ENCODE measurements around the gene CEP85L. TPM values are rescaled to one million over a fixed set of nuclear protein-coding genes. Genes with fewer than 3 reads are reported as not detected.

CEP85L gene
- total and polyA plus RNA-seq, 4 donors = 7.4 to 37.3 (median 18.2) TPM

DNA sequence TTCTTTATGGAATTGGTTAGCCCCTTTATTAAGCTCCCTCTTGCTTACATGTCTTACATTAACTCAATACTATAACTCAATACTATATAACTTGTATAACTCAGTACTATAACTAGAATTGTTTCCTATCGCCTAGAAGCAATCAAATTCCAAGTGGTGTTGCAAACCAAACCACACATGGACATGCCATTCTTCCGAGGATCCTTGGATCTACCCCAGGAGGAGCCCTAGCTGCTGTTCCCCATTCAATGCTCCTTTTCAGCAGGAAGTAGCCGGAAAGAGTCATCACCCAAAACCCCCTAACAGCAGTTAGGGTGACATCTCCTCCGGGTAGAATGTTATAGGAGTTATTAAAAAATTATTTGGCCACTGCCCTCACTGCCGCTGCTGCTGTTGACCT lies 62.8 kb downstream of the CEP85L start:
- H3K4me1 ChIP-seq (ENCODE audit: control insufficient read depth, insufficient read depth, low read length) = no peaks in the 10 kb centered on the region
- H3K27ac ChIP-seq (ENCODE audit: low read depth, low read length) = no peak overlapping the region
- no peaks in the 10 kb centered on the region for H3K36me3 ChIP-seq (ENCODE audit: control insufficient read depth, insufficient read depth, low read length)
- DNase-seq (ENCODE audit: low read depth in 4 of 6, low spot score in 6 of 6) = no peak
- no peaks in the 10 kb centered on the region for H3K9me3 ChIP-seq (ENCODE audit: control insufficient read depth, insufficient read depth, low read length)
- no peak overlapping the region for H3K4me3 ChIP-seq (ENCODE audit: low read depth, low read length)
- WGBS (ENCODE audit: insufficient coverage) = 94% methylated on average over 2 of the region's 5 CpGs
- H3K27me3 ChIP-seq (ENCODE audit: control insufficient read depth, insufficient read depth, low read length) = no peaks in the 10 kb centered on the region

- Histone ChIP-seq H3K27ac (ENCODE audit: low read depth, low read length) (no peak overlapping the region), H3K4me3 (ENCODE audit: low read depth, low read length) (no peak overlapping the region), H3K27me3 (ENCODE audit: control insufficient read depth, insufficient read depth, low read length) (no peaks in the 10 kb centered on the region), H3K9me3 (ENCODE audit: control insufficient read depth, insufficient read depth, low read length) (no peaks in the 10 kb centered on the region), H3K36me3 (ENCODE audit: control insufficient read depth, insufficient read depth, low read length) (no peaks in the 10 kb centered on the region), H3K4me1 (ENCODE audit: control insufficient read depth, insufficient read depth, low read length) (no peaks in the 10 kb centered on the region)
- 100% methylated on average over 1 of the region's 5 CpGs for WGBS (ENCODE audit: insufficient coverage)
- no peak for DNase-seq (ENCODE audit: low read depth in 4 of 6, low spot score in 6 of 6)
Observed at GRCh38 chr6:118586746-118587485, 64.5 kb downstream of the CEP85L start.

DNA sequence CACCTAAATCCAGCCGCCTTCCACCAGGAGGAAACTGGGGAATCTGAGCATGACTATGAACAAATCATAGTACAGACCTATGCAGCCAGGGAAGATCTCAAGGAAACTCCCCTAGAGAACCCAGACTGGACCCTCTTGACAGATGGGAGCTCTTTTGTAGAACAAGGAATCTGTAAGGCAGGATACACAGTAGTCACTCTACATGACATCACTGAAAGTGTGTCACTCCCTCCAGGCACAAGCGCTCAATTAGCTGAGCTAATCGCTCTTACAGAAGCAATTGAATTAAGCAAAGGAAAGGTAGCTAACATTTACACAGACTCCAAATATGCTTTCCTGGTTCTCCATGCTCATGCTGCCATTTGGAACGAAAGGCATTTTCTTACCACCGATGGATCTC lies 66.5 kb downstream of the CEP85L start:
- no peak overlapping the region for H3K4me3 ChIP-seq (ENCODE audit: low read depth, low read length)
- no peak overlapping the region for H3K27ac ChIP-seq (ENCODE audit: low read depth, low read length)
- WGBS (ENCODE audit: insufficient coverage) = 100% methylated on average over 1 of the region's 5 CpGs
- peaks cover 4% of the 10 kb centered on the region for H3K4me1 ChIP-seq (ENCODE audit: control insufficient read depth, insufficient read depth, low read length)
- H3K36me3 ChIP-seq (ENCODE audit: control insufficient read depth, insufficient read depth, low read length) = no peaks in the 10 kb centered on the region
- peak in 1 of 6 donors; percentile 48 for DNase-seq (ENCODE audit: low read depth in 4 of 6, low spot score in 6 of 6)
- H3K27me3 ChIP-seq (ENCODE audit: control insufficient read depth, insufficient read depth, low read length) = no peaks in the 10 kb centered on the region
- H3K9me3 ChIP-seq (ENCODE audit: control insufficient read depth, insufficient read depth, low read length) = no peaks in the 10 kb centered on the region

GRCh38 chr6:118581489-118581959 lies 69.9 kb downstream of the CEP85L start:
- Histone ChIP-seq H3K36me3 (ENCODE audit: control insufficient read depth, insufficient read depth, low read length) (no peaks in the 10 kb centered on the region), H3K27ac (ENCODE audit: low read depth, low read length) (no peak overlapping the region), H3K27me3 (ENCODE audit: control insufficient read depth, insufficient read depth, low read length) (no peaks in the 10 kb centered on the region), H3K9me3 (ENCODE audit: control insufficient read depth, insufficient read depth, low read length) (no peaks in the 10 kb centered on the region), H3K4me1 (ENCODE audit: control insufficient read depth, insufficient read depth, low read length) (peaks cover 4% of the 10 kb centered on the region), H3K4me3 (ENCODE audit: low read depth, low read length) (no peak overlapping the region)
- WGBS (ENCODE audit: insufficient coverage) = 78% methylated on average over 3 of the region's 5 CpGs
- DNase-seq (ENCODE audit: low read depth in 4 of 6, low spot score in 6 of 6) = no peak

GRCh38 chr6:118580585-118581419 lies 70.6 kb downstream of the CEP85L start:
- Histone ChIP-seq H3K27ac (ENCODE audit: low read depth, low read length) (no peak overlapping the region), H3K27me3 (ENCODE audit: control insufficient read depth, insufficient read depth, low read length) (no peaks in the 10 kb centered on the region), H3K36me3 (ENCODE audit: control insufficient read depth, insufficient read depth, low read length) (no peaks in the 10 kb centered on the region), H3K4me3 (ENCODE audit: low read depth, low read length) (no peak overlapping the region), H3K9me3 (ENCODE audit: control insufficient read depth, insufficient read depth, low read length) (no peaks in the 10 kb centered on the region), H3K4me1 (ENCODE audit: control insufficient read depth, insufficient read depth, low read length) (peaks cover 4% of the 10 kb centered on the region)
- 52% methylated on average over 8 of the region's 10 CpGs for WGBS (ENCODE audit: insufficient coverage)
- peak; percentile 51 to 91 (median 68) for DNase-seq (ENCODE audit: low read depth in 4 of 6, low spot score in 6 of 6)

DNA sequence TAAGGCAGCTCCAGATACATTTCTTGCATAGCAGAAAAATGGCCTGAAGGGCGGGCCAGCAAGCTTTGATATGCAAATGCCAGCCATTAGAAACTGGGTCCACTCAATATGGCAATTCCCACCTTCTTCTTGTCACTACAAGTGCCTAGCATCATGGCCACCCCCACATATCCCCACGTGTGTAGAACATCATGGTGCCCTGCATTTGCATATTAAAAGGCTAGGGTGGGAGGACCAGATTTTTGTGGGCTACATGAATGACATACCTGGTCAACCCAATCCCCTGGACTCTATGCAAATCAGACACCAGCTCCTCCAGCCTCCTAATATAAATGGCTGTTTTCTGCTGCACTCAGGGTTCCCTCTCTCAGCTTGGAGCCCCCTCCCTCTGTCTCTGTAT lies 71.6 kb downstream of the CEP85L start:
- Histone ChIP-seq H3K4me3 (ENCODE audit: low read depth, low read length) (no peak overlapping the region), H3K4me1 (ENCODE audit: control insufficient read depth, insufficient read depth, low read length) (peaks cover 4% of the 10 kb centered on the region), H3K27ac (ENCODE audit: low read depth, low read length) (no peak overlapping the region), H3K36me3 (ENCODE audit: control insufficient read depth, insufficient read depth, low read length) (no peaks in the 10 kb centered on the region), H3K9me3 (ENCODE audit: control insufficient read depth, insufficient read depth, low read length) (peaks cover 3% of the 10 kb centered on the region), H3K27me3 (ENCODE audit: control insufficient read depth, insufficient read depth, low read length) (no peaks in the 10 kb centered on the region)
- WGBS (ENCODE audit: insufficient coverage) = 100% methylated on average over 1 of the region's 2 CpGs
- DNase-seq (ENCODE audit: low read depth in 4 of 6, low spot score in 6 of 6) = no peak

DNA sequence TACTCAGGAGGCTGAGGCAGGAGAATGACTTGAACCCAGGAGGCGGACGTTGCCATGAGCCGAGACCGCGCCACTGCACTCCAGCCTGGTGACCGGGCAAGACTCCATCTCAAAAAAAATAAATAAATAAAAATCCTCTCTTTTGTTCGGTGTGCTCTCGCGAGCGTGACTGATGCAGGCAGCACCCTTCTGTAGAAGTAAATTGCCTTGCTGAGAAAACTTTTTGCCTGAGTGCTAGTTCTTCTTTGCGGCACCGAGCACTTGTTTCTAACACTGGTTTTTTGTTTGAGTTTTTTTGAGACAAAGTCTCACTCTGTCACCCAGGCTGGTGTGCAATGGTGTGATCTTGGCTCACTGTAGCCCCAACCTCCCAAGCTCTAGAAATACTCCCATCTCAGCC lies 72.8 kb downstream of the CEP85L start:
- peaks cover 4% of the 10 kb centered on the region for H3K4me1 ChIP-seq (ENCODE audit: control insufficient read depth, insufficient read depth, low read length)
- no peak overlapping the region for H3K4me3 ChIP-seq (ENCODE audit: low read depth, low read length)
- WGBS (ENCODE audit: insufficient coverage) = no CpG with 5 or more reads among the region's 12 CpGs
- DNase-seq (ENCODE audit: low read depth in 4 of 6, low spot score in 6 of 6) = no peak
- H3K27ac ChIP-seq (ENCODE audit: low read depth, low read length) = no peak overlapping the region
- H3K27me3 ChIP-seq (ENCODE audit: control insufficient read depth, insufficient read depth, low read length) = no peaks in the 10 kb centered on the region
- no peaks in the 10 kb centered on the region for H3K36me3 ChIP-seq (ENCODE audit: control insufficient read depth, insufficient read depth, low read length)
- H3K9me3 ChIP-seq (ENCODE audit: control insufficient read depth, insufficient read depth, low read length) = peaks cover 11% of the 10 kb centered on the region

- H3K9me3 ChIP-seq (ENCODE audit: control insufficient read depth, insufficient read depth, low read length) = peaks cover 11% of the 10 kb centered on the region
- H3K4me3 ChIP-seq (ENCODE audit: low read depth, low read length) = no peak overlapping the region
- H3K4me1 ChIP-seq (ENCODE audit: control insufficient read depth, insufficient read depth, low read length) = peaks cover 4% of the 10 kb centered on the region
- H3K36me3 ChIP-seq (ENCODE audit: control insufficient read depth, insufficient read depth, low read length) = no peaks in the 10 kb centered on the region
- no peaks in the 10 kb centered on the region for H3K27me3 ChIP-seq (ENCODE audit: control insufficient read depth, insufficient read depth, low read length)
- no peak overlapping the region for H3K27ac ChIP-seq (ENCODE audit: low read depth, low read length)
- DNase-seq (ENCODE audit: low read depth in 4 of 6, low spot score in 6 of 6) = no peak
- WGBS (ENCODE audit: insufficient coverage) = 70% methylated on average over 2 of the region's 4 CpGs
Observed at GRCh38 chr6:118577972-118578371, 73.4 kb downstream of the CEP85L start.

DNA sequence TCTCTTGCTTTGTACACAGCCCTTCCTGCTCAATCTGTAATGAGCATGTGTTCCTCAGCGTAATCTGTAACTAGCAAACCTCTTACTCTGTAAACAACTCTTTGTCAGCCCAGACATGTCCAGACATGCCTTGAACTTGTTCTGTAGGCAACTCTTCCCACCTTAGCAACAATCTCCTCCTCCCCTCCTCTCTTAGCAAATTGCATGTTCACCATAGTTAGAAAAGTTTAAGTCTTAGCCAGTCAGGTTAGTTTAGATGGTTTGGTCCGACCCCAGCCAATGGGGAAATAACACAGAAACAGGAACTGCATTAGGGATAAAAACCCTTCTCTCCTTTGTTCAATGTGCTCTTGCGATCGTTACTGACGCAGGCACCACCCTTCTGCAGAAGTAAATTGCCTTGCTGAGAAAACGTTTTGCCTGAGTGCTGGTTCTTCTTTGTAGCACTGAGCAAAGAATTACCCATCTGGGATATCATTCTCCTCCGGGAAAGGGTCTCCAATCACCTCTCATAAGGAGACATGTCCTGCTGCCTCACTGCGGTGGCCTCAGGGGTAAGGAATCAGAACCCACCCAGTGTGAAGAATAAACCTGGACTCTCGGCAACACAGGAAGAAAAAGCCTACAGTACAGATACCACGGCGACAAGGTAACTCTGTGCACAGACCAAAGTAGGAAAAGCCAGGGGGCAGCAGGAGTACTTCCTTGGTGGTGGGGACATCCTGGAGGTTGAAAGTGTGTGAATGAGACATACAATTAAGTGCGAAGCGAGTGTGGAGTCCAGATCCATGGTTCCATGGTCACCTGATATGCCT lies 77.1 kb downstream of the CEP85L start:
- Histone ChIP-seq H3K9me3 (ENCODE audit: control insufficient read depth, insufficient read depth, low read length) (peaks cover 11% of the 10 kb centered on the region), H3K27me3 (ENCODE audit: control insufficient read depth, insufficient read depth, low read length) (no peaks in the 10 kb centered on the region), H3K4me3 (ENCODE audit: low read depth, low read length) (no peak overlapping the region), H3K27ac (ENCODE audit: low read depth, low read length) (no peak overlapping the region), H3K36me3 (ENCODE audit: control insufficient read depth, insufficient read depth, low read length) (no peaks in the 10 kb centered on the region), H3K4me1 (ENCODE audit: control insufficient read depth, insufficient read depth, low read length) (no peaks in the 10 kb centered on the region)
- WGBS (ENCODE audit: insufficient coverage) = 98% methylated on average over 12 of the region's 13 CpGs
- DNase-seq (ENCODE audit: low read depth in 4 of 6, low spot score in 6 of 6) = no peak

Measured in spinal cord (tissue), 10 donors.